ENCODE results near the gene MMP20. TPM values are rescaled to one million over a fixed set of nuclear protein-coding genes. Genes with fewer than 3 reads are reported as not detected.

The MMP20 gene
- total RNA-seq, 1 donor from 2014 or later, result not detected

DNA sequence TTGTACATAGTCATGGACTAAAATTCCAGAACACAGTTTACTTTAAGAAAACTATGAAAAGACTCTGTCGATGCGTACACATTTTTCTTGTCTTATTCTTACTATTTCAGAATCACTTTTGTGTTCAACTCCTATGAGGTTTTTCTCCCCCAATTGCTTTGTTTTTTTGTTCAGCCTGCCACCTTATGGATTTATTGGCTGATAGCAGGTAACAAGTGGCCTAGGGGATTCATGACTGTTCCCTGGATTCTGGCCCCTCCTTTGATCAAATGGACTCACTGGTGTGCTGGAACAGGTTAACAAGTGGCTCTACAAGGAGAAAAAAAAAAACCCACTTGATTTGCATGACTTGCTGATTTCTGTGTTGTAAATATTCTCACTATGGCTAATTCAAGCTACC, 10.6 kb downstream of the MMP20 start:
- H3K27ac Mint-ChIP-seq, result no peak overlapping the region
- no peak for TF ChIP-seq CTCF (conservative IDR thresholded peaks at IDR 0.05)
- no peaks in the 10 kb centered on the region for H3K9me3 Mint-ChIP-seq
- DNase-seq (ENCODE audit: extremely low spot score, unreplicated experiment), result no peak
- no peaks in the 10 kb centered on the region for H3K27me3 Mint-ChIP-seq
- no peaks in the 10 kb centered on the region for H3K36me3 Mint-ChIP-seq
- H3K4me3 Mint-ChIP-seq, result no peak overlapping the region
- peaks cover 24% of the 10 kb centered on the region for H3K4me1 Mint-ChIP-seq (ENCODE audit: unreplicated experiment)

DNA sequence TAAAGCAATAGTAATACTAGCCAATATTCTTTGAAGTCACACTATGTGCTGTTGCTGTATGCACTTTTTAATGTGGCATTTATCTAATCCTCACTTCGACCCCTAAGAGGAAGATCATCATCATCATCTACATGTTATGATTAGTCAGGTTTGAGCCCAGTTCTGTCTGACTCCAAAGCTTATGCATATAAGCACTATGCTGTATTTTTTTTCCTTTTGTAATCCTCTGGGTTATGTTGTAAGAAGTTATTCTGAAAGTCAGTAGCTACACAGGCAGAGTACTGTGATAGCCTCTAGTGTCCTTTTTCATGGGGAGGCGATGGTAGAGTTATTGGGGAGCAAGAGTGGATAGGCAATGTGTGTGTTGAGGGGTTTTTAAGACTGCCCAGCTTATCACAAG, 11.1 kb downstream of the MMP20 start:
- H3K4me3 Mint-ChIP-seq, result no peak overlapping the region
- H3K4me1 Mint-ChIP-seq (ENCODE audit: unreplicated experiment), result peaks cover 24% of the 10 kb centered on the region

GRCh38 chr11:102613450-102613849, 11.7 kb downstream of the MMP20 start:
- DNase-seq (ENCODE audit: extremely low spot score, unreplicated experiment), result no peak
- H3K4me1 Mint-ChIP-seq (ENCODE audit: unreplicated experiment), result peaks cover 24% of the 10 kb centered on the region
- H3K4me3 Mint-ChIP-seq, result no peak overlapping the region
- no peaks in the 10 kb centered on the region for H3K36me3 Mint-ChIP-seq
- no peaks in the 10 kb centered on the region for H3K9me3 Mint-ChIP-seq
- no peak for TF ChIP-seq CTCF (conservative IDR thresholded peaks at IDR 0.05)
- H3K27ac Mint-ChIP-seq, result no peak overlapping the region
- no peaks in the 10 kb centered on the region for H3K27me3 Mint-ChIP-seq

More for the DNA sequence above, 11.1 kb downstream of the MMP20 start:
- no peaks in the 10 kb centered on the region for H3K9me3 Mint-ChIP-seq
- no peaks in the 10 kb centered on the region for H3K27me3 Mint-ChIP-seq
- TF ChIP-seq CTCF (conservative IDR thresholded peaks at IDR 0.05), result no peak
- DNase-seq (ENCODE audit: extremely low spot score, unreplicated experiment), result no peak
- H3K27ac Mint-ChIP-seq, result no peak overlapping the region
- H3K36me3 Mint-ChIP-seq, result no peaks in the 10 kb centered on the region

DNA sequence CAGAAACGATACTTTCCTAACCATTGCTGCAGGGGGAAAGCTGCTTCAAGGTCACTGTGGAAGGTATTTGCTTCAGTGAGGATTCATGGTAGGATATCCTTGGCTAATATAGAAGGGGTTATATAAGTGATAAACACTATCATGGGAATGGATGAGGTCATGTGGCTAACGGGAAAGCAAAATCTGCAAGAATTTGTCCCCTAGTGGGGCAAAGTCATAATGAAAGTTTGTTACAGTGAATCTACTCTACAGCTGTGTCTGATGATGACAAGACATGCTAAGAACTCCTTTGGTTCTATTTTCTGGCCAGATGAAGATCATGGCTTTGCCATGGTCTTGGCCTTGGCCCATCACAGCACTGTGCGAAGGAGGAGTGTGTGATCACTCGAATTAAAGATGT, 13.8 kb downstream of the MMP20 start:
- Mint-ChIP-seq H3K27ac (no peak overlapping the region), H3K36me3 (no peaks in the 10 kb centered on the region), H3K27me3 (no peaks in the 10 kb centered on the region), H3K9me3 (no peaks in the 10 kb centered on the region), H3K4me3 (no peak overlapping the region), H3K4me1 (ENCODE audit: unreplicated experiment) (peaks cover 16% of the 10 kb centered on the region)
- no peak for TF ChIP-seq CTCF (conservative IDR thresholded peaks at IDR 0.05)
- no peak for DNase-seq (ENCODE audit: extremely low spot score, unreplicated experiment)

GRCh38 chr11:102610200-102610599, 14.9 kb downstream of the MMP20 start:
- Mint-ChIP-seq H3K4me1 (ENCODE audit: unreplicated experiment) (peaks cover 6% of the 10 kb centered on the region), H3K9me3 (no peaks in the 10 kb centered on the region), H3K4me3 (no peak overlapping the region), H3K27me3 (no peaks in the 10 kb centered on the region), H3K36me3 (no peaks in the 10 kb centered on the region), H3K27ac (no peak overlapping the region)
- no peak for DNase-seq (ENCODE audit: extremely low spot score, unreplicated experiment)
- TF ChIP-seq CTCF (conservative IDR thresholded peaks at IDR 0.05), result no peak

- Mint-ChIP-seq H3K27ac (no peak overlapping the region), H3K36me3 (no peaks in the 10 kb centered on the region), H3K4me1 (ENCODE audit: unreplicated experiment) (peaks cover 4% of the 10 kb centered on the region), H3K27me3 (no peaks in the 10 kb centered on the region), H3K4me3 (no peak overlapping the region), H3K9me3 (no peaks in the 10 kb centered on the region)
- DNase-seq (ENCODE audit: extremely low spot score, unreplicated experiment), result no peak
- TF ChIP-seq CTCF (conservative IDR thresholded peaks at IDR 0.05), result no peak
Measured at GRCh38 chr11:102608699-102609098, 16.4 kb downstream of the MMP20 start.
